IPS-15b (cell line): ENCODE data around the gene PLA2G4F.

Source experiments
- H3K27me3 ChIP-seq: one replicate; pipeline ENCODE4 v1.6.1; 2013; ENCODE audit warnings: low read length; ENCODE audit not compliant: control insufficient read depth, insufficient read depth
- H3K36me3 ChIP-seq: one replicate; pipeline ENCODE4 v1.6.1; 2013; ENCODE audit warnings: low read length; ENCODE audit not compliant: control insufficient read depth, insufficient read depth
- H3K4me1 ChIP-seq: one replicate; pipeline ENCODE4 v1.6.1; 2013; ENCODE audit warnings: mild to moderate bottlenecking, low read length; ENCODE audit not compliant: control insufficient read depth, insufficient read depth
- H3K4me3 ChIP-seq: one replicate; pipeline ENCODE4 v1.5.1; 2013; ENCODE audit warnings: low read depth, low read length
- H3K9ac ChIP-seq: one replicate; pipeline ENCODE4 v1.6.1; 2013; ENCODE audit warnings: low read depth, mild to moderate bottlenecking, low read length
- H3K9me3 ChIP-seq: one replicate; pipeline ENCODE4 v1.6.1; 2013; ENCODE audit warnings: mild to moderate bottlenecking, low read length; ENCODE audit not compliant: control insufficient read depth, insufficient read depth

PLA2G4F gene

GRCh38 chr15:42143866-42144625, 12.4 kb downstream of the PLA2G4F start:
- no peaks in the 10 kb centered on the region for H3K36me3 ChIP-seq
- H3K9me3 ChIP-seq, result no peaks in the 10 kb centered on the region
- H3K4me1 ChIP-seq, result no peaks in the 10 kb centered on the region
- H3K27me3 ChIP-seq, result no peaks in the 10 kb centered on the region
- no peak overlapping the region for H3K9ac ChIP-seq
- H3K4me3 ChIP-seq, result no peak overlapping the region

GRCh38 chr15:42143356-42143755, 13.1 kb downstream of the PLA2G4F start:
- Histone ChIP-seq H3K4me1 (no peaks in the 10 kb centered on the region), H3K4me3 (no peak overlapping the region), H3K9me3 (no peaks in the 10 kb centered on the region), H3K27me3 (no peaks in the 10 kb centered on the region), H3K36me3 (no peaks in the 10 kb centered on the region), H3K9ac (no peak overlapping the region)

GRCh38 chr15:42141795-42142667, 14.4 kb downstream of the PLA2G4F start:
- no peak overlapping the region for H3K9ac ChIP-seq
- no peaks in the 10 kb centered on the region for H3K36me3 ChIP-seq
- no peaks in the 10 kb centered on the region for H3K4me1 ChIP-seq
- no peaks in the 10 kb centered on the region for H3K27me3 ChIP-seq
- no peak overlapping the region for H3K4me3 ChIP-seq
- H3K9me3 ChIP-seq, result no peaks in the 10 kb centered on the region

DNA sequence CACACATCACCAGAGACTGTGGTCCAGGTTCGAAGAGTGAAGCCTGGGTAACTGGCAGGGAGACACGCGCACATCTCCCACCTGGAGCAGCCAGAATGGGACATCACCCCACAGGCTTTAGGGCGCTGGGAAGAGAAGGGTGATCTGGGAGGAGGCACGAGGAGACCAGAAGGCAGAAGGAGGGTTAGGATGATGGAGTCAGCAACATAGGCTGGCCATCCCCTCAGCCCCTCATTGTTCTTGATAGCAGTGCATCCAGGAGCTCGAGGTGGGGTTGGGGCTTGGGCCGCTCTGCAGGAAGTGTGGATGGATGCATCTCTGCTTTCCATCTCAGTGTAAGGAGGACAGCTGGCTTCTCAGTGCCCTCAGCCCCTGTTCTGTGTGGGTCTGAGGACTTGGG, 15.2 kb downstream of the PLA2G4F start:
- H3K4me1 ChIP-seq, result no peaks in the 10 kb centered on the region
- H3K36me3 ChIP-seq, result no peaks in the 10 kb centered on the region
- no peak overlapping the region for H3K9ac ChIP-seq
- H3K4me3 ChIP-seq, result no peak overlapping the region
- H3K27me3 ChIP-seq, result no peaks in the 10 kb centered on the region
- H3K9me3 ChIP-seq, result no peaks in the 10 kb centered on the region

GRCh38 chr15:42140383-42141070, 15.9 kb downstream of the PLA2G4F start:
- no peaks in the 10 kb centered on the region for H3K9me3 ChIP-seq
- H3K27me3 ChIP-seq, result no peaks in the 10 kb centered on the region
- no peaks in the 10 kb centered on the region for H3K36me3 ChIP-seq
- H3K9ac ChIP-seq, result no peak overlapping the region
- no peak overlapping the region for H3K4me3 ChIP-seq
- no peaks in the 10 kb centered on the region for H3K4me1 ChIP-seq

GRCh38 chr15:42139596-42139995, 16.8 kb downstream of the PLA2G4F start:
- Histone ChIP-seq H3K9me3 (no peaks in the 10 kb centered on the region), H3K9ac (no peak overlapping the region), H3K27me3 (no peaks in the 10 kb centered on the region), H3K4me3 (no peak overlapping the region), H3K36me3 (no peaks in the 10 kb centered on the region), H3K4me1 (no peaks in the 10 kb centered on the region)

GRCh38 chr15:42138968-42139386, 17.5 kb downstream of the PLA2G4F start:
- H3K4me3 ChIP-seq, result no peak overlapping the region
- no peaks in the 10 kb centered on the region for H3K36me3 ChIP-seq
- H3K27me3 ChIP-seq, result no peaks in the 10 kb centered on the region
- H3K4me1 ChIP-seq, result no peaks in the 10 kb centered on the region
- no peak overlapping the region for H3K9ac ChIP-seq
- no peaks in the 10 kb centered on the region for H3K9me3 ChIP-seq

- no peaks in the 10 kb centered on the region for H3K4me1 ChIP-seq
- H3K9ac ChIP-seq, result no peak overlapping the region
- no peaks in the 10 kb centered on the region for H3K9me3 ChIP-seq
- no peaks in the 10 kb centered on the region for H3K27me3 ChIP-seq
- no peaks in the 10 kb centered on the region for H3K36me3 ChIP-seq
- H3K4me3 ChIP-seq, result no peak overlapping the region
These were observed 18.0 kb downstream of the PLA2G4F start for GRCh38 chr15:42138411-42138810.

GRCh38 chr15:42137461-42138261, 18.8 kb downstream of the PLA2G4F start:
- Histone ChIP-seq H3K9me3 (no peaks in the 10 kb centered on the region), H3K27me3 (no peaks in the 10 kb centered on the region), H3K4me1 (no peaks in the 10 kb centered on the region), H3K4me3 (no peak overlapping the region), H3K9ac (no peak overlapping the region), H3K36me3 (no peaks in the 10 kb centered on the region)

- H3K27me3 ChIP-seq, result no peaks in the 10 kb centered on the region
- no peak overlapping the region for H3K4me3 ChIP-seq
- no peaks in the 10 kb centered on the region for H3K9me3 ChIP-seq
- H3K9ac ChIP-seq, result no peak overlapping the region
- H3K36me3 ChIP-seq, result no peaks in the 10 kb centered on the region
- H3K4me1 ChIP-seq, result no peaks in the 10 kb centered on the region
These were observed 19.9 kb downstream of the PLA2G4F start for GRCh38 chr15:42136513-42136912.

DNA sequence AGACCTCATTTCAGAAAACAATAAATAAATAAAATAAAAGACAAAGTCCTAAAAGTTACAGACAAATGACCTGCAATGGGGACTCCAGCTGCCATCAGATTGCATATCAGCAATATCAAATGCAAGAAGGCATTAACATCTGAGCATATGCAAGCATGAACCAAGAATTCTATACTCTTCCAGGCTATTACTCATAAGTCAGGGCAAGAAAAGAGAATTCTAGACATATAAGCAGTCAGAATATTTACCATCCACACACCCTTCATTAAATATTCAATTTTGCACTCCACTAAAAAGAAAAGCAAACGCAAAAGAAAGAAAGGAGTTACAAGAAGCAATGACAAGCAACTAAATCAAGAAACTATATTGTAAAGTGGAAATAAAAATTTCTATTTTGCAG, 21.1 kb downstream of the PLA2G4F start:
- Histone ChIP-seq H3K9me3 (no peaks in the 10 kb centered on the region), H3K36me3 (no peaks in the 10 kb centered on the region), H3K27me3 (no peaks in the 10 kb centered on the region), H3K4me1 (no peaks in the 10 kb centered on the region), H3K4me3 (no peak overlapping the region), H3K9ac (no peak overlapping the region)
